HG03457 (cell line): ENCODE measurements around the gene DEFB121.
"Not testable (repeated sequence)": the region's sequence is repeated elsewhere in the genome, so short reads cannot be mapped to it uniquely, and the experiment has no call there.

ENCODE experiments used
- ATAC-seq: cut with Tn5 transposase; IDR thresholded peaks from one replicate; pipeline ENCODE4 v1.9.1; 2021; ENCODE audit warnings: moderate number of reproducible peaks; ENCODE audit not compliant: unreplicated experiment

The DEFB121 gene, protein sequence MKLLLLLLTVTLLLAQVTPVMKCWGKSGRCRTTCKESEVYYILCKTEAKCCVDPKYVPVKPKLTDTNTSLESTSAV

DNA sequence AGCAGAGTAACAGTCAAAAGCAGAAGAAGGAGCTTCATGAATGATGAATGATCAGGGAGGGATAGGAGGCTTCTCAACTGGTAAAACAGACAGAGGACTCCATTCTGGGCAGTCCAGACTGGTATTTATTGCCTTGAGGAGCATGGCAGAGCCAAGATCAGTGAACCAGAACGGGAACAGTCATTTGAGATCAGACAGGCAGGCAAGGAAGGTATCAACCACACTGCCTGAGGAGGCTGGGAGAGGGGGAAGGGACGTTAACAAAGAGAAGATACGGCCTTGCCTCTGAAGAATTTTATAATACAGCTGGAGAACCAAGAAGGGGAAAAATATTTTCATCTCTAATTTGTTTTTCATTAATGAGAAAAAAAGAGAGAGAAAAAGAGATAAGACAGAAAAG is at the start of gene DEFB121:
Gene DEFB121, minus strand, starts transcription at position 101 of the 400 bp plus-strand sequence. Its CDS starts 63 bp downstream, at position 38.
- ATAC-seq, result no peak

DNA sequence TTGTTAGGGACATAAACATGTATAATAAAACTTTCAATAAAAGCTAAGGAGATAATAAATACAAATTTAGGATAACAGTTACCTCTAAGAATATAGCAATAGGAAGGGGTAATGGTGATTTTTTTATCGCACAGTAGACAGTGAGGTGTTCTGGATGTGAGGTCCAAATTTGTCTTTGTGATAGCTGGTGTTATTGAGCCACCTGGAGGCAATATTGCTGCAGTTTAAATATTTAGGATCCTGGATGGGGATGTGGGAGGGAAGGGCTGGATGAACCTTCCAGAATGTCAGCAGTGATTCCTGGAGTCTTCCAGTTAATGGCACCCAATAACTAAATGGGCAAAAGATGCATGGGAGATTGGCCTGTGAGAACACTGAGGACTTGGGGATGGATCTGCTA is 48.3 kb upstream of the DEFB121 start:
- no peak for ATAC-seq

DNA sequence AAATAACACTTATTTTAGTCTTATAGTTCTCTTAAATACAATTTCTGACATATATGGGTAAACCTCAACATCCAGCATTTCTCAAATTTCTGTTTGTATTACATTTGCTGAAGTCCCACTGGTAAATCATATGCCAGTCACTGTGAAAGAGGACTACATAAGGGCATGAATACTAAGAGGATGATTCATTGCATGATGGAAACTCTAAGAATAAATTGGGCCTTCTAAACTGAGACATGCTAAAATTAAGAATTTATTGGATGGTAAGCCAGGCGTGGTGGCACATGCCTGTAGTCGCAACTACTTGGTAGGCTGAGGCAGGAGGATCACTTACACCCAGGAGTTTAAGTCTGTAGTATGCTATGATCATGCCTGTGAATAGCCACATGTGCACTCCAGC is 46.6 kb upstream of the DEFB121 start:
- ATAC-seq, result no peak

DNA sequence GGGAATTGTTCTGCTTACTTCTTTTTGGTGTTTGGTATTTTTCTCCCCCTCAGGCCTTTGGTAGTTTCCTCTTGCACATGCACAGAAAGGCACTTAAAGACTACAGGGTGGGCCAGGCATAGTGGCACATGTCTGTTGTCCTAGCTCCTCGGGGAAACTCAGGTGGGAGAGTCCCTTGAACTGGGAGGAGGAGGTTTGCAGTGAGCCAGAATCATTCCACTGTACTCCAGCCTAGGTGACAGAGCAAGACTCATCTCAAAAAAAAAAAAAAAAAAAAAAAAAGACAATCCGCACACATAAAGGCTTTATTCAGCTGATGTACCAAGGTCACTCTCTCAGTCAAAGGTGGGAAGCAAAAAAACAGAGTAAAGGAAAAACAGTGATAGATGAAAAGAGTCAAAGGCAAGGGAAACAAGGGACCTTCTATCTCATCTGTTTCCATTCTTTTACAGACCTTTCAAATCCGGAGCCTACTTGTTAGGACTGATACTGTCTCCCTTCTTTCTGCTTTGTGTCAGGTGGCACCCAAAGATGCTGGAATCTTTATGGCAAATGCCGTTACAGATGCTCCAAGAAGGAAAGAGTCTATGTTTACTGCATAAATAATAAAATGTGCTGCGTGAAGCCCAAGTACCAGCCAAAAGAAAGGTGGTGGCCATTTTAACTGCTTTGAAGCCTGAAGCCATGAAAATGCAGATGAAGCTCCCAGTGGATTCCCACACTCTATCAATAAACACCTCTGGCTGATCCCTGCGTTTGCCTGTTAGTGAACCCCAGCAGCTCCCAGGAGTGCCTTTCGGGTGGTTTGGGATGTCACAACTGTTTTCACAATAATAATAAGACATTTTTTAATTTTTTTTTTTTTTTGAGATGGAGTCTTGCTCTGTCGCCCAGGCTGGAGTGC is 43.7 kb upstream of the DEFB121 start:
- ATAC-seq, result no peak

DNA sequence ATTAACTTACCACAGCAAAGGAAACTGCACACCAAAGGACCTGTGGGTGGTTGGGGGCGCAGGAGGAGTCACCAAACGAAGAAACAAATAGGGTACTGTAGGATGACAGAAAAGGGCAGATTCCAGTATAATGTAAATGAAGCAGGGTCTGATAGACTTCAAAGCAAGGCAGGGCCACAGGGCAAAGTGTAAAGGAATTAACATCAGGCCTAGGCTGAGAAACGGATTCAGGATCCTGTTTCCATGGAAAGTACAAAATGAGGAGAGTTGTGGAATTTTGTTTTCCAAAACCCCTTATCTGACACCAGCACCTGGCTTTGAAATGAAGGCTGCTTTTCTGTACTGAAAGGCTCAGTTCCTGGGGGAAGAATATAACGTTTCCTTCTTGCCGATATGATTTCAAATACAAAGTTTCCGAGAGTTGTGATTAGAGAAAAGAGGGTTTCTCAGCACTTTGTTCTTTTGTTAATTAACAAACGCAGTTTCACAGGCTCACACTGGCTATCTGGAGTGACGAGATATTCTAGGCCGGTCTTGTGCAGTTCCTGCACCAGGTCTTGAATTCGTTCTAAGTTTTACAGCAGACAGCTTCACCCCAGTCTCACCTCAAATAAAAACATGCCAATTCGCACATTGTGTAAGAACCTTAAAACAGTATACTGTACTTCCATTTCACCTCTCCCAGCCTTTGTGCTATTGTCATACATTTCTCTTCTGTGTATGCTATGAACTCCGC is 40.2 kb upstream of the DEFB121 start:
- no peak for ATAC-seq

DNA sequence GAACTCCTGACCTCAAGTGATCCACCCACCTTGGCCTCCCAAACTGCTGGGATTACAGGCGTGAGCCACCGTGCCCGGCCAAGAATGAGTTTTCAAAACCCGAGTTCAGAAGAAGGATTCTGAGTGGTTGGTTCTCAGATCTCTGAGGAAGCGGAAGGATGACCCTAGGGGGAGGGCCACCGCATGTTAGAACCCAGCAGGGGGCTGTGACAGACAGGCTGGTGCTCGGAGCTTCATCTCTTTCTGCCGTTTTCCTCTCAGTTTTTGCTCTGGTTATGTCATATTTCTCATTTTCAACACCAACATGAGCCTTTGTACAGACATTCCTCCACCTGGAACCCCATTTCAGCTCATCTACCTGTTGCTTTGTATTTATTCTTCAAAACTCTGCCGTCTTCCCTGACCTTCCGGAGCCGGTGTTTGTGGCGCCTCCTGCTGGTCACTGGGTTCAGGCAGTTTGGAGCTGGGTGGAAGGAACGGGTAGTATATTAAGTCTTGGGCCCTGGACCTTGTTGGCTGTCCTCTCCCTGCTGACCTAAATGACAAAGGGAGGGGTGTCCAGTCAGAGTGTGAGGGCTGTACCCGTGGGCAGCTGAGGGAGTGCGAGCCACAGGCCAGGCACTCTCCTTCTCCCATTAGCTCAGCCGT is 34.1 kb upstream of the DEFB121 start, which contains the start of gene DEFB123:
Gene DEFB123, plus strand, starts transcription at position 621 of the 648 bp plus-strand sequence. CDS start 67 bp downstream, outside the sequence.
- no peak for ATAC-seq

DNA sequence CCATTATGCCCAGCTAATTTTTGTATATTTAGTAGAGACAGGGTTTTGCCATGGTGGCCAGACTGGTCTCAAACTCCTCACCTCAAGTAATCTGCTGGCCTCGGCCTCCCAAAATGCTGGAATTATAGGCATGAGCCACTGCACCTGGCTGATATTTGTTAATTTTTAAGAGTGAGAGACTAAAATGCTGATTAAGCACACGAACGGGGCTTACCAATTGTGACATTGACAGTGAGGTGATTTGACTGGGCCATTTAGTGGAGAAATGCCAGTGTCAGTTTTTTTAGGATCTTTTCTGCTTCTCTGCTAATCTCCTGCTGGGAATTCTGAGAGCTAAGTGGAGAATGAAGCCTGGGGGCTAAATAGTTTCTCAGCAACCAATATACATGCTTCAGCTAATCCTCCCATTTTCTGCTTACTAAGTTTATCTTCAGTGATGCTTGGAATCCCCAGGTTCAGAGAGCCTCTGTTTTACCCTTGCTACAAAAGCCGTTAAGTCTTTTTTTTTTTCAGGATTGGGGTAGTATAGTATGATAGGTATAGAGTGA is 24.6 kb upstream of the DEFB121 start:
- ATAC-seq, result no peak

DNA sequence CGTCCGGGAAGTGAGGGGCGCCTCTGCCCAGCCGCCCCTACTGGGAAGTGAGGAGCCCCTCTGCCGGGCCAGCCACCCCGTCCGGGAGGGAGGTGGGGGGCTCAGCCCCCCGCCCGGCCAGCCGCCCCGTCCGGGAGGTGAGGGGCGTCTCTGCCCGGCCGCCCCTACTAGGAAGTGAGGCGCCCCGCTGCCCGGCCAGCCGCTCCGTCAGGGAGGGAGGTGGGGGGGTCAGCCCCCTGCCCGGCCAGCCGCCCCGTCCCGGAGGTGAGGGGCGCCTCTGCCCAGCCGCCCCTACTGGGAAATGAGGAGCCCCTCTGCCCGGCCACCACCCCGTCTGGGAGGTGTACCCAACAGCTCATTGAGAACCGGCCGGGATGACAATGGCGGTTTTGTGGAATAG is 21.6 kb upstream of the DEFB121 start:
- not testable (repeated sequence) for ATAC-seq

DNA sequence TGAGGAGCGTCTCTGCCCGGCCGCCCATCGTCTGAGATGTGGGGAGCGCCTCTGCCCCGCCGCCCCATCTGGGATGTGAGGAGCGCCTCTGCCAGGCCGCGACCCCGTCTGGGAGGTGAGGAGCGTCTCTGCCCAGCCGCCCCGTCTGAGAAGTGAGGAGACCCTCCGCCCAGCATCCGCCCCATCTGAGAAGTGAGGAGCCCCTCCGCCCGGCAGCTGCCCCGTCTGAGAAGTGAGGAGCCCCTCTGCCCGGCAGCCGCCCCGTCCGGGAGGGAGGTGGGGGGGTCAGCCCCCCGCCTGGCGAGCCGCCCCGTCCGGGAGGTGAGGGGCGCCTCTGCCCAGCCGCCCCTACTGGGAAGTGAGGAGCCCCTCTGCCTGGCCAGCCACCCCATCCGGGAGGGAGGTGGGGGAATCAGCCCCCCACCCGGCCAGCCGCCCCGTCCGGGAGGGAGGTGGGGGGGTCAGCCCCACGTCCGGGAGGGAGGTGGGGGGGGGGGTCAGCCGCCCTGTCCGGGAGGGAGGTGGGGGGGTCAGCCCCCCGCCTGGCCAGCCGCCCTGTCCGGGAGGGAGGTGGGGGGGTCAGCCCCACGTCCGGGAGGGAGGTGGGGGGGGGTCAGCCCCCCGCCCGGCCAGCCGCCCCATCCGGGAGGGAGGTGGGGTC is 21.0 kb upstream of the DEFB121 start:
- ATAC-seq, result not testable (repeated sequence)

DNA sequence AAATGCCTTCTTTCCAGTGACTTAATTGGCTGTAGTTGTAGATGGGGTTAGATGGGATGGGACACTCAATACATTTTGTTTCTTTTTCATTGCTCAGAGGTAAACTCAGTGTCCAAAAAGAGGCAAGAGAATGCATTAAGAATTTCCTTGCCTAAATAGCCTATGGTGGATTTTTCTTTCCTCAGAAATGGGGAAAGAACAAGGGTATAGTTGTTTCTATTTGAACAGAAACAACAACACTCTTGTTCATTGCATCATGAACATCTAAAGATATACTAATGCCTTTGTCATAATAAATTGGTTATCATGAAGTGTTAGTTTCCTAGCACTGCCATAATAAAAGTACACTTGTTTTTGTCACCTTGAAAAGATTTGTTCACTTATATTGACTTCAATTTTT is 19.8 kb upstream of the DEFB121 start:
- ATAC-seq, result no peak

DNA sequence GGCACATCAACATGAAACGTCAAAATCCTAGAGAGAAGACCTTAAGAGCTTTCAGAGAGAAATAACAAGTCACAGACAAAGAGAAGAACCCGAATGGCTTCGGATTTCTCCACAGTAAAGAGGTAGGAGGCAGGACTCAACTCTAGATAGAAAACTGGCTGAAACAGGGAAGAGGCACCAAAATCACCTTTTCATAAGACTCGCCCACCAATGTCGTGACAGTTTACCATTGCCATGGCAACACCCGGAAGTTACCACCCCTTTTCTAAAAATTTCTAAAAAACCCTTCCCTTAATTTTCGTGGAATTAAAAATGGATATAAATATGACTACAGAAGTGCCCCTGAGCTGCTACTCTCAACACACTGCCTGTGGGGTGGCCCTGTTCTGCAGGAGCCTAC is 12.3 kb upstream of the DEFB121 start:
- no peak for ATAC-seq

DNA sequence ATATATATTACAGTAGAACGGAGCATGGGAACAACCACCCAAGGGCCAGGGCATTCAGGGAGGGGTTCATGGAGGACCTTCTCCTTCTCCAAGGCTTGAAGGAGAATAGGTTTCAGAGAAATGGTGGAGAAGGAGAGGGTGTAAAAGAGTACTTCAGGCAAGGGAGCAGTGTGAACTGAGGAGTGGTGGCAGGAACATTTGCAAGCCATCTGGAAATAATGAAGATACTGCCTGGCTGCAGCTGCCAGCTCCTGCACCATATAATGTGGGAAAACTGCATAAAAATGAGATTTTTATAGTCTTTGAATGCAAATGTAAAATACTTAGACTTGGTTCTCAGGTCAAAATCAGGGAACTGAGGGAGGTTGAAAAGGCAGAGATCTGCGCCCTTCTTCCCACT is 9.6 kb upstream of the DEFB121 start:
- ATAC-seq, result no peak

DNA sequence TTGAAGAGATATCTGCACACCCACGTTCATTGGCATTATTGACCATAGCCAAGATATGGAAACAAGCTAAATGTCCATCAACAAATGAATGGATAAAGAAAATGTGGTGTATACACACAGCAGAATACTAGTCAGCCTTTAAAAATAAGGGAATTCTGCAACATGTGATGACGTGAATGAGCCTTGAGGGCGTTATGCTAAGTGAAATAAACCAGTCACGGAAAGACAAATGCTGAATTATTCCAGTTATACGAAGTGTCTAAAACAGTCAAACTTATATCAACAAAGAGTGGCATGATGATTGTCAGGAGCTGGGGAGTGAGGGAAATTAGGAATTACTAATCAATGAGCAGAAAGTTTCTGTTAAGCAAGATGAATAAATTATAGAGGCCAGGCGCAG is 8.4 kb upstream of the DEFB121 start:
- ATAC-seq, result no peak

DNA sequence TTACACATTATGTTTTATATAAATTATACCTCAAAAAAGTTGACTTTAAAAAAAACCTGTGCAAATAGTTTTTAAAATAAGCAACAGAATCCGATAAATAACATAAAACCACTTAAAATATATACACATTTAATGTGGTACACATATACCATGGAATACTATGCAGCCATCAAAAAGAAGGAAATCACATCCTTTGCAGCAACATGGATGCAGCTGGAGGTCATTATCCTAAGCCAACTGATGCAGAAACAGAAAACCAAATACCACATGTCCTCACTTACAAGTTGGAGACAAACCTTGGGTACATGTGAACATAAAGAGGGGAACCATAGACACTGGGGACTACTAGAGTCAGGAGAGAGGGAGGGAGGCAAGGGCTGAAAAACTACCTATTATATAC is 4.0 kb upstream of the DEFB121 start:
- no peak for ATAC-seq

DNA sequence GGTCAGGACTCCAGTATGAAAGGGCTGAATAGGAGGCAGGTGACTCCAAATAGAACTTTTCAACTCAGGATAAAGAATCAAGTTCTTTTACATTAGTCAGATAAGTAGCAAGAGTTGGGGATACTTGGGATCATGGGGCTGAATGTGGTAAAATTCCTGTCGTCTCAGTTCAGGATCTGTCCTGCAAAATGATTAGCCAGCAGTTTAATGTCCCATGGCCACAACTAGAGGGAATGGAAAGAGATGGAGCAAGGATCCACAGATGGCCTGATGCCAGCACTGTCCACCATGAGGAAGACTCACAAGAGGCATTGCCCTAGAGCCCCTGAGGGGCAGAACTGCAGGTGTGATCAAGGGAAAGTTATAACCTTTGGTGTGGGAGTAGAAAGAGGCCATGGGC is 2.1 kb downstream of the DEFB121 start:
- ATAC-seq, result no peak

DNA sequence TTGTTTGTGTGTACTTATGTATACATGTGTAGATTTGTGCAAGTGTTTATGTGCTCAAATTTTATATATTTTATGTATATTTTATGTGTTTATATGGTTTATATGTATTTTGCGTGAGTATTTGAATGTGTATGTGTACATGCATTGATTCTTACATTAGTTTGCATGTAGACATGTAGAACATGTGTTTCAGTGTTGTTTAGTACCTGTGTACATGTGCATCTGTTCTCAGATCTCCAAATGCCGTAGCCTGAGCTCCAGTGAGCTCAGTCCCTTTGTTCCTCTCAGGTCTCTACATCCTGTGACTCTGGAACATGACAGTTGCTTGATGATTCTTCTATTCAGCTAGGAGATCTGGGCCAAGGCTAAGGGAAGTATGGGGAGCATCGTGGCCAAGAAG is 11.1 kb downstream of the DEFB121 start:
- no peak for ATAC-seq

DNA sequence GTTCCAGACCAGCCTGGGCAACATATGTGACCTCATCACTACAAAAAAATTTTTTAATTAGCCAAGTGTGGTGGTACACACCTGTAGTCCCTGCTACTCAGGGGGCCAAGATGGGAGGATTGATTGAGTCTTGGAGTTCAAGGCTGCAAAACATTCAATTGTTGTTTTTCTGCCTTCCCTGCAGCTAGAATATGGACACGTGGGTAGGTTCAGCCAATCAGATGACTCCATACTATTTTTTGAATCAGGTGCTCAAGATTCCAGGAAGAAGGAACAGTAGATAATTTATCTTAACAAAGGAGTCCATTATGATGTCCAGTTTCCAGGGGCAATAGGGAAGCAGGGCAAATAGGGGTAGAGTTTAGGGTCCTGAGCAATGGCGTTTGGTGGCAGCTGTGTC is 13.2 kb downstream of the DEFB121 start:
- ATAC-seq, result no peak

DNA sequence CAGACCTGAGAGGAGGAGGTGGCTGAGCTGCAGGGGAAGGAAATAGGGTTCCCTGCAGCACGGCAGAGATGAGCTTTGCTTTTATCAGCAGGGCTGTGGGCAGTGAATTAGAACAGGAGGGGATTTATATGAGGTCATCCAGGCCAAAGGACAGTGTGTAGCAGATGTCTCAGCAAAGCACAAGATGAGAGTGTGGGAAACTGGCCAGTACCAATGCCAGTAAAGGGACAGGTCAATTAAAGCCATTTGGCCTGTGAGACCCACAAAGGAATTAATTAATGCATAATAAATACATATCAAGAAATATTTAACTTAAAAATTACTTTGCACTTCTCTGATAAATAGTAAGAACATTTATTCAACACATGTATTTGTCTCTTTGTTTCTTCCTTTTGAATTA is 15.5 kb downstream of the DEFB121 start, which contains the start of gene DEFB119:
Gene DEFB119, minus strand, starts transcription at position 101 of the 400 bp plus-strand sequence. CDS start 107 bp downstream, outside the sequence.
- ATAC-seq, result no peak

DNA sequence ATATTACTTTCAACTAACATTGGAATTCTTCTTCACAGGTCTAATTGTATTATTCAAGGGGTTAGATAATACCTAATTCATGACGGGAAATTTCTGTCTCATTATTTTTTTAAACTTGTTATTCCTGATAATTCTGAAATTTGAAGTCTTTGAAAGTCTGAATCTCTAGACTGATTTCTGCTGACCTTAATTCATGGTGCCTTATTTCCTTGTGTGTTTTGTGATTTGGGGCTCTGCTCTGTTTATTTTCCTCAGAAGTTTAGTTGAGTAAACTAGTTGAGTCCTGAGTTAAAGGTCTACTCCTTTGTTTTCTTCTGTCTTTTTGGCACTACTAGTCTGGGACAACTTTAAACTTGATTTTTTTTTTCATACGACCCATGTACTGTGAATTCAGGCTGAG is 31.7 kb downstream of the DEFB121 start:
- no peak for ATAC-seq

DNA sequence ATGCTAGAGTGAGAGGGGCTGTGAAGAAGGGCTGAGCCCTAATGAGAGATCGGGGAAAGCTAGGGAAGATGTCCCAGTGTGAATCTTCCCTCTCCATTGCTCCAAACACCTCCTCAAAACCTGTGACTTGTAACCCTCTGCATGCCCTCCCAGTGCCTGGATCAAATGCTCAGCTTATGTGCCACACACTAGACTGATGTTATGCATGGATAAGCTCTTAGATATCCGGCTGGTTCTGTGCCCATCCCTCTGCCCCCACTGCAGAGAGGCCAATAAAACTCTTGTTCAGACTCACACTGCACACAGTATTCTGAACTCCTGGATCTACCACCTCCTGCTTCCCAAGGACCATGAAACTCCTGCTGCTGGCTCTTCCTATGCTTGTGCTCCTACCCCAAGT is 37.7 kb downstream of the DEFB121 start, which contains the start of gene DEFB118:
Gene DEFB118, plus strand, starts transcription at position 301 of the 400 bp plus-strand sequence. Its CDS starts 50 bp downstream, at position 351.
- ATAC-seq, result no peak
